ENCODE data around the gene PAPPA2. TPM values are rescaled to one million over a fixed set of nuclear protein-coding genes. Genes with fewer than 3 reads are reported as not detected.

Gene PAPPA2
- total RNA-seq, 4 donors from 2014 or later, result 0.55 to 3.3 (median 2.2) TPM; not detected in 1

GRCh38 chr1:176543360-176544129 is 80.6 kb downstream of the PAPPA2 start:
- no peaks in the 10 kb centered on the region for H3K4me1 ChIP-seq
- no peak overlapping the region for H3K27ac ChIP-seq
- TF ChIP-seq EP300 (IDR thresholded peaks at IDR 0.05; ENCODE audit: low read depth) (no peak), CTCF (IDR thresholded peaks at IDR 0.05) (no peak), POLR2A (IDR thresholded peaks at IDR 0.05) (no peak), POLR2AphosphoS5 (IDR thresholded peaks at IDR 0.05) (no peak)
- in situ Hi-C loops (cut with MboI; ENCODE audit: low pct_ligation_motif_present in 1 of 4, low pct_unique_long_range_greater_than_20kb in 1 of 4, low sequenced_read_pairs in 3 of 4) (no loop called here), intact Hi-C loops (cut with DNase I; ENCODE audit: low total_unique reads) (no loop called here)
- no peaks in the 10 kb centered on the region for H3K9me3 ChIP-seq
- H3K36me3 ChIP-seq, result no peaks in the 10 kb centered on the region
- no peak overlapping the region for H3K4me3 ChIP-seq
- DNase-seq, result no peak
- no peaks in the 10 kb centered on the region for H3K27me3 ChIP-seq
- 75 to 100% methylated on average over 1 to 2 of the region's 2 CpGs for WGBS, 2 donors (ENCODE audit: low coverage in 1 of 2)

GRCh38 chr1:176545034-176545639 is 82.2 kb downstream of the PAPPA2 start:
- DNase-seq, result no peak
- Histone ChIP-seq H3K36me3 (no peaks in the 10 kb centered on the region), H3K4me3 (no peak overlapping the region), H3K27ac (no peak overlapping the region), H3K27me3 (no peaks in the 10 kb centered on the region), H3K9me3 (no peaks in the 10 kb centered on the region), H3K4me1 (no peaks in the 10 kb centered on the region)
- no peak for TF ChIP-seq POLR2AphosphoS5 (IDR thresholded peaks at IDR 0.05)
- no peak for TF ChIP-seq EP300 (IDR thresholded peaks at IDR 0.05; ENCODE audit: low read depth)
- no peak for TF ChIP-seq CTCF (IDR thresholded peaks at IDR 0.05)
- no peak for TF ChIP-seq POLR2A (IDR thresholded peaks at IDR 0.05)
- intact Hi-C loops (cut with DNase I; ENCODE audit: low total_unique reads) (no loop called here), in situ Hi-C loops (cut with MboI; ENCODE audit: low pct_ligation_motif_present in 1 of 4, low pct_unique_long_range_greater_than_20kb in 1 of 4, low sequenced_read_pairs in 3 of 4) (no loop called here)
- 85 to 89% methylated on average over 4 of the region's 4 CpGs for WGBS, 2 donors (ENCODE audit: low coverage in 1 of 2)

- H3K27ac ChIP-seq, result no peak overlapping the region
- in situ Hi-C loops (cut with MboI; ENCODE audit: low pct_ligation_motif_present in 1 of 4, low pct_unique_long_range_greater_than_20kb in 1 of 4, low sequenced_read_pairs in 3 of 4), result no loop called here
- intact Hi-C loops (cut with DNase I; ENCODE audit: low total_unique reads), result no loop called here
- no peak for TF ChIP-seq EP300 (IDR thresholded peaks at IDR 0.05; ENCODE audit: low read depth)
- TF ChIP-seq POLR2AphosphoS5 (IDR thresholded peaks at IDR 0.05), result no peak
- TF ChIP-seq CTCF (IDR thresholded peaks at IDR 0.05), result no peak
- TF ChIP-seq POLR2A (IDR thresholded peaks at IDR 0.05), result no peak
- no peaks in the 10 kb centered on the region for H3K4me1 ChIP-seq
- DNase-seq, result no peak
- H3K27me3 ChIP-seq, result no peaks in the 10 kb centered on the region
- no peaks in the 10 kb centered on the region for H3K36me3 ChIP-seq
- H3K9me3 ChIP-seq, result no peaks in the 10 kb centered on the region
- H3K4me3 ChIP-seq, result no peak overlapping the region
- WGBS, 2 donors (ENCODE audit: low coverage in 1 of 2), result 48 to 60% methylated on average over 1 of the region's 1 CpG
Measured at GRCh38 chr1:176546825-176547224, 83.8 kb downstream of the PAPPA2 start.

DNA sequence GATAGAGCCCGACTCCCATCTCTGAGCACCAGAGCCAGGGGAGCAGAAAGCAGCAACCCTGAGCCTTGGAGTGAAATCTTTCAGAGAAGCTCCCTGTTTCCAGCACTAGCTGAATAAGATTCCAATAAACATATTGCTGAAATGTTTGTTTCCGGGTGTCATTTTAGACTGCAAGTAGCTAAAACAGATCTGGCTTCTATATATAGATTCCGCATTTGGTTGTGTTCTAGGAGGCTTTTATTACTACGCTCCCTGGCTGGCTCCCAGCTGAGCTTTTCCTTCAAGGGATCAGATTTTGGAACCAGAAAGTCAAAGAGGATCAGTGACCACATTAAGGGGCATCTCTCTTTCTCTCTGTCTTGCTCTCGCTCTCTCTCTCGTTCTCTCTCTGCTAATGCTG is 88.2 kb downstream of the PAPPA2 start:
- Histone ChIP-seq H3K27ac (no peak overlapping the region), H3K27me3 (no peaks in the 10 kb centered on the region), H3K9me3 (no peaks in the 10 kb centered on the region), H3K4me1 (no peaks in the 10 kb centered on the region), H3K4me3 (no peak overlapping the region), H3K36me3 (no peaks in the 10 kb centered on the region)
- intact Hi-C loops (cut with DNase I; ENCODE audit: low total_unique reads) (no loop called here), in situ Hi-C loops (cut with MboI; ENCODE audit: low pct_ligation_motif_present in 1 of 4, low pct_unique_long_range_greater_than_20kb in 1 of 4, low sequenced_read_pairs in 3 of 4) (loop anchor here (10.0 to 25.0 kb wide), 4 partner anchors 144 to 334 kb away; no protein-coding TSS in a partner anchor)
- TF ChIP-seq CTCF (IDR thresholded peaks at IDR 0.05) (no peak), EP300 (IDR thresholded peaks at IDR 0.05; ENCODE audit: low read depth) (no peak), POLR2AphosphoS5 (IDR thresholded peaks at IDR 0.05) (no peak), POLR2A (IDR thresholded peaks at IDR 0.05) (no peak)
- no peak for DNase-seq
- 52 to 61% methylated on average over 4 to 6 of the region's 6 CpGs for WGBS, 2 donors (ENCODE audit: low coverage in 1 of 2)

Data from transverse colon (tissue), 4 donors.